Measurements from ENCODE around the gene MRPL36. TPM values are rescaled to one million over a fixed set of nuclear protein-coding genes. Genes with fewer than 3 reads are reported as not detected.

MRPL36 gene
- total and polyA plus RNA-seq, 2 of the 4 experiments (the other 2 are of a cell fraction): 85.9 to 103 TPM

GRCh38 chr5:1824903-1825841 lies 25.5 kb upstream of the MRPL36 start (continued):
- no peak for TF ChIP-seq NFE2L2 (IDR thresholded peaks at IDR 0.05; ENCODE audit: low read depth, low read length)

- H3K4me3 ChIP-seq (ENCODE audit: insufficient read depth, low read depth, low read length): no peak overlapping the region
- no peak overlapping the region for H2AK5ac ChIP-seq (ENCODE audit: low read depth, low read length)
- no peaks in the 10 kb centered on the region for H3K4me1 ChIP-seq (ENCODE audit: control insufficient read depth, insufficient read depth, low read length)
- H4K91ac ChIP-seq (ENCODE audit: insufficient read depth, low read depth, low read length): no peak overlapping the region
- H4K5ac ChIP-seq (ENCODE audit: low read depth, low read length): no peak overlapping the region
- no peak overlapping the region for H2AFZ ChIP-seq (replicated peaks; ENCODE audit: low read length, poor library complexity)
- H3K27ac ChIP-seq (ENCODE audit: insufficient read depth, low read length): no peak overlapping the region
- no peak overlapping the region for H3K4ac ChIP-seq (ENCODE audit: low read depth, low read length)
- intact Hi-C loops (cut with micrococcal nuclease) (no loop called here), dilution Hi-C loops (cut with HindIII; ENCODE audit: low sequenced_read_pairs, unreplicated experiment) (no loop called here), in situ Hi-C loops (cut with MboI; ENCODE audit: low sequenced_read_pairs) (no loop called here)
- H3K9ac ChIP-seq (ENCODE audit: low read depth, low read length): no peak overlapping the region
- H2BK20ac ChIP-seq (ENCODE audit: low read depth, low read length): no peak overlapping the region
- H2BK5ac ChIP-seq (ENCODE audit: low read depth, low read length, poor library complexity, severe bottlenecking): no peak overlapping the region
- H2AK9ac ChIP-seq (replicated peaks; ENCODE audit: low read depth, low read length, poor library complexity): no peak overlapping the region
- no TSS peak for BruUV-seq (replicated peaks)
- H3K4me2 ChIP-seq (ENCODE audit: low read depth, low read length): no peak overlapping the region
- no peaks in the 10 kb centered on the region for H4K20me1 ChIP-seq (ENCODE audit: insufficient read depth, low read length)
- no peak overlapping the region for H2BK120ac ChIP-seq (ENCODE audit: low read depth, low read length)
- POLR2A ChIA-PET (ENCODE audit: unreplicated experiment): no interaction called here
- 89% methylated on average over 18 of the region's 25 CpGs; no CpG with 5 or more reads in 1 of the 2 experiments for WGBS, 2 experiments (ENCODE audit: extremely low coverage in 2 of 2, insufficient read length in 1 of 2)
- H4K8ac ChIP-seq (ENCODE audit: low read depth in 2 of 2, low read length in 2 of 2): no peak overlapping the region
- H3K36me3 ChIP-seq (ENCODE audit: control insufficient read depth, insufficient read depth, low read length): peaks cover 27% of the 10 kb centered on the region
- DNase-seq: no peak
- H3K9me1 ChIP-seq (ENCODE audit: insufficient read depth, low read length): peaks cover 2% of the 10 kb centered on the region; the same call in 1 of the 2 replicates
- no peak for ATAC-seq (ENCODE audit: low read depth)
- H3K79me1 ChIP-seq (ENCODE audit: low read depth in 1 of 2, low read length in 2 of 2): 0 out of 4 replicates have a peak, but pooled peaks cover 0 to 3% of the 10 kb centered on the region in 2 experiments
- no peaks in the 10 kb centered on the region for H3K9me3 ChIP-seq (ENCODE audit: control insufficient read depth, insufficient read depth, low read length)
- no peak overlapping the region for H3K14ac ChIP-seq (replicated peaks; ENCODE audit: low read depth, low read length)
- H3K27me3 ChIP-seq (ENCODE audit: control insufficient read depth, insufficient read depth, low read length): no peaks in the 10 kb centered on the region
- no peak overlapping the region for H3K56ac ChIP-seq (ENCODE audit: extremely low read depth, insufficient read depth, low read length)
- H3K23ac ChIP-seq (ENCODE audit: low read depth, low read length): no peak overlapping the region
- H2BK15ac ChIP-seq (ENCODE audit: low read depth, low read length): no peak overlapping the region
- CTCF ChIA-PET: no interaction called here
- no peak overlapping the region for H3K18ac ChIP-seq (ENCODE audit: low read depth, low read length)
- TF ChIP-seq NFE2L2 (IDR thresholded peaks at IDR 0.05; ENCODE audit: low read depth, low read length): no peak
- no peak for TF ChIP-seq CHD1 (IDR thresholded peaks at IDR 0.05; ENCODE audit: low read depth, low read length)
- TF ChIP-seq MXI1 (IDR thresholded peaks at IDR 0.05; ENCODE audit: borderline replicate concordance, low read depth, low read length): no peak
- TF ChIP-seq RAD21 (IDR thresholded peaks at IDR 0.05; ENCODE audit: low read length): no peak
- TF ChIP-seq BHLHE40 (IDR thresholded peaks at IDR 0.05; ENCODE audit: low read depth, low read length): no peak
- no peak for TF ChIP-seq CTCF (conservative IDR thresholded peaks at IDR 0.05; ENCODE audit: low read depth, low read length)
- TF ChIP-seq SMC3 (IDR thresholded peaks at IDR 0.05; ENCODE audit: low read depth, low read length): no peak
- TF ChIP-seq RFX5 (IDR thresholded peaks at IDR 0.05; ENCODE audit: low read depth, low read length): no peak
- no peak for TF ChIP-seq ELK1 (IDR thresholded peaks at IDR 0.05; ENCODE audit: borderline replicate concordance, low read depth, low read length)
- no peak for TF ChIP-seq MAFK (IDR thresholded peaks at IDR 0.05; ENCODE audit: low read depth, low read length)
- no peak for TF ChIP-seq RCOR1 (IDR thresholded peaks at IDR 0.05; ENCODE audit: insufficient replicate concordance, low read length)
- TF ChIP-seq CEBPB (IDR thresholded peaks at IDR 0.05; ENCODE audit: low read depth, low read length): no peak
These were observed 24.6 kb upstream of the MRPL36 start for GRCh38 chr5:1824109-1824821.

Measured in IMR-90 (cell line).